Vagina (tissue), 2 donors: ENCODE measurements around the gene METTL16. TPM values are rescaled to one million over a fixed set of nuclear protein-coding genes. Genes with fewer than 3 reads are reported as not detected.

Source experiments
- DNase-seq, 2 donors: peaks; one replicate each; pipeline ENCODE4 v3.0.0-alpha.2; 2017; ENCODE audit errors: extremely low spot score in 2 of 2
- H3K27ac ChIP-seq: fragments of 200-600 bp; sonication (generic); one replicate; pipeline ENCODE4 v1.5.1; 2019
- H3K27me3 ChIP-seq: fragments of 200-600 bp; sonication (generic); one replicate; pipeline ENCODE4 v1.5.1; 2019
- H3K36me3 ChIP-seq, 2 donors: fragments of 200-600 bp; sonication (generic); one replicate each; pipeline ENCODE4 v1.5.1; 2017 to 2019
- H3K4me1 ChIP-seq: fragments of 200-600 bp; sonication (generic); one replicate; pipeline ENCODE4 v1.5.1; 2019
- H3K4me3 ChIP-seq, 2 donors: fragments of 200-600 bp; sonication (generic); 1 replicate in 1 of 2; 2 replicates in 1 of 2; pipeline ENCODE4 v1.5.1; 2016 to 2019
- H3K9me3 ChIP-seq: fragments of 200-600 bp; sonication (generic); one replicate; pipeline ENCODE4 v1.5.1; 2019
- POLR2A ChIP-seq, 2 donors: fragments of 450-650 bp; IDR thresholded peaks; one replicate each; pipeline ENCODE4 v1.6.1; 2017; ENCODE audit warnings: antibody characterized with exemption in 2 of 2, mild to moderate bottlenecking in 2 of 2, moderate library complexity in 2 of 2
- POLR2AphosphoS5 ChIP-seq, 2 donors: sonication (generic); formaldehyde crosslinking; IDR thresholded peaks; one replicate each; pipeline ENCODE4 v1.9.0; 2017; ENCODE audit warnings: antibody characterized with exemption in 2 of 2, mild to moderate bottlenecking in 2 of 2, low read depth in 1 of 2; ENCODE audit not compliant: insufficient read depth in 1 of 2
- intact Hi-C: fragments of 100-400 bp; cut with DNase I; formaldehyde crosslinking; loops from one replicate; pipeline ENCODE4 v1.15.1; 2023
- small RNA-seq: library from RNA; depleted of rRNA; stranded (forward); fragments of <200 nt; gene quantifications from one replicate; pipeline ENCODE3, GENCODE V24; 2016
- total RNA-seq: library from RNA; depleted of rRNA; stranded (reverse); fragments of >200 nt; gene quantifications from one replicate; pipeline ENCODE4 v1.2.3, GENCODE V29; 2016
- TF ChIP-seq, protein P1 (sequence below), 3 experiments: fragments of 450-650 bp in 2 of 3; fragments of 200-600 bp in 1 of 3; sonication (generic) in 1 of 3; IDR thresholded peaks; one replicate each; pipeline ENCODE4 v1.5.1; 2017 to 2019; ENCODE audit warnings: antibody characterized with exemption in 3 of 3, mild to moderate bottlenecking in 2 of 3, moderate library complexity in 2 of 3

METTL16 gene
- total RNA-seq, 1 donor from 2014 or later, result 30.4 TPM

DNA sequence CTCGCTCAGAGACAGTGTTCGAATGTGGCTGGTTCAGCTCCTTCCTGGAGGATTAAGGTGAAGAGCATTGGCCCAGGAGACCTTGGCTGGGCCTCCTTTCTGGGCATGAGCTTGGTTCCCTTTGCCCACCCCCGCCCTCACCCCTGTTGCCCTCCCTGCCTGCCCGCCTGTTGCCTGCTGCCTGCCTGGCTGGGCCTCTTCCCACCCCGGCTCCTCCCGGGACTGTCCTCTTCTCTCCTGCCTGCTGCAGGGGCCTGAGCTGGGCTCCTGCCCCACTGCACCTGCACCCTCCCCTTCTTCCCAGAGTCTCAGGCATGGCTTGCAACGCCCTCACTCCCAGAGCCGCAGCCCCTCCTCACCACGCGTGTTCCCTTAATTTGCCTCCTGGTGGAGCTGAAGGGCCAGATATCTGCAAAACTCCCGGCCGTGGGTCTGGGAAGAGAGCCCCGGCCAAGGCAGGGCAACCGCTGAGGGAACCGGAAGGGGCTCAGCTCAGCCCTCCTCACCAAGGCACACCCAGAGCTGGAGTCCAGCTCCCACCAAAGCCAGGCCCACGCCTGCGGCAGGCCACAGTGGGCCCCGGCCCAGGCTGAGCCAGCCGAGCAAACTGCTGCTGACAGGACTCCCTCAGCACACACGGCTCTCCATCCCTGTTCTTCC lies 142.0 kb downstream of the METTL16 start:
- peak overlapping the region; percentile 21 for H3K27ac ChIP-seq
- DNase-seq, result no peak
- H3K36me3 ChIP-seq, result peaks cover 0 to 11% of the 10 kb centered on the region in 2 donors
- no peaks in the 10 kb centered on the region for H3K9me3 ChIP-seq
- H3K4me3 ChIP-seq, result no peak overlapping the region
- TF ChIP-seq, protein P1, sequence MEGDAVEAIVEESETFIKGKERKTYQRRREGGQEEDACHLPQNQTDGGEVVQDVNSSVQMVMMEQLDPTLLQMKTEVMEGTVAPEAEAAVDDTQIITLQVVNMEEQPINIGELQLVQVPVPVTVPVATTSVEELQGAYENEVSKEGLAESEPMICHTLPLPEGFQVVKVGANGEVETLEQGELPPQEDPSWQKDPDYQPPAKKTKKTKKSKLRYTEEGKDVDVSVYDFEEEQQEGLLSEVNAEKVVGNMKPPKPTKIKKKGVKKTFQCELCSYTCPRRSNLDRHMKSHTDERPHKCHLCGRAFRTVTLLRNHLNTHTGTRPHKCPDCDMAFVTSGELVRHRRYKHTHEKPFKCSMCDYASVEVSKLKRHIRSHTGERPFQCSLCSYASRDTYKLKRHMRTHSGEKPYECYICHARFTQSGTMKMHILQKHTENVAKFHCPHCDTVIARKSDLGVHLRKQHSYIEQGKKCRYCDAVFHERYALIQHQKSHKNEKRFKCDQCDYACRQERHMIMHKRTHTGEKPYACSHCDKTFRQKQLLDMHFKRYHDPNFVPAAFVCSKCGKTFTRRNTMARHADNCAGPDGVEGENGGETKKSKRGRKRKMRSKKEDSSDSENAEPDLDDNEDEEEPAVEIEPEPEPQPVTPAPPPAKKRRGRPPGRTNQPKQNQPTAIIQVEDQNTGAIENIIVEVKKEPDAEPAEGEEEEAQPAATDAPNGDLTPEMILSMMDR (IDR thresholded peaks at IDR 0.05), result no peak
- no peak for TF ChIP-seq POLR2AphosphoS5 (IDR thresholded peaks at IDR 0.05; ENCODE audit: insufficient read depth in 1 of 2, low read depth in 1 of 2)
- H3K27me3 ChIP-seq, result no peaks in the 10 kb centered on the region
- intact Hi-C loops, result no loop called here
- H3K4me1 ChIP-seq, result no peaks in the 10 kb centered on the region

DNA sequence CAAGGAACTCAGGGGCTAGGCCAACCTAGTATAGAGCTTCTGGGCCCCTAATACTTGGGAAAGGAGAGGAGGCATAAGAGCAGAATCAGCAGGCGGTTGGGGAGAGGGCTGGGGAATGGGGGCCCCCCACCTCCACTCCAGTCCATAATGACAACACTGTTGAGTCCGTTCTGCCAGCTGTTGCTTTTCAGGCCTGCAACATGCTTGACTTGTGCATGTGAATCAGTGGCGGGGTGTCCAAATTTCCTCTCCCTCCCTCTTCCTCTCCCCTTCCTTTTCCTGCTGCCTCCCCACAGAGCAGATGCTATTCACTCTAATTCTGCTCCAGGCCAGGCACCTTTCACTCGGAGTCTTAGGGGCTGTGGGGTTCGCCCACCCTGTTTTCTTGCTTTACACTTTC lies 142.6 kb downstream of the METTL16 start:
- peaks cover 0 to 7% of the 10 kb centered on the region in 2 donors for H3K36me3 ChIP-seq
- no peak overlapping the region for H3K4me3 ChIP-seq
- DNase-seq, result no peak
- H3K9me3 ChIP-seq, result no peaks in the 10 kb centered on the region
- no peaks in the 10 kb centered on the region for H3K4me1 ChIP-seq
- H3K27ac ChIP-seq, result peak overlapping the region; percentile 53
- H3K27me3 ChIP-seq, result no peaks in the 10 kb centered on the region
- TF ChIP-seq POLR2A (IDR thresholded peaks at IDR 0.05) (no peak), POLR2AphosphoS5 (IDR thresholded peaks at IDR 0.05; ENCODE audit: insufficient read depth in 1 of 2, low read depth in 1 of 2) (no peak)
- TF ChIP-seq, protein P1 (IDR thresholded peaks at IDR 0.05), result no peak
- intact Hi-C loops, result no loop called here

DNA sequence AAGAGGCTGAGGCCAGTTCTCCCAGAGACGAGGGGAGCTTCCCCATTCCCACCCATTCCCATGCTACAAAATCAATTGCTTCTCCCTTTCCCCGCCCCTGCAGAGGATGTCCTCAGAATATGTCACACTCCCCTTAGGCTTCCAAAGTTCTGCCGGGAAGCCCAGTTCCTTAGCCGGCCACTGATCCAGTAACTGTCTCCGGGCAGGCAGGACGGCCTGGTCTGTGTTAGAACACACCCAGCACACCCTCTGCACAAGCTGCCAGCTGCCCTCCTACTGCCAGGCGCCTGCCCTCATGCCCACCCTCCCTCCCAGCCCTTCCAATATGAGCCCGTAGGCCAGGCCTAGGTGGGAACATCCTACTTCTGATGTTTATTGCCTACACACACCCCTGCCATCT lies 143.3 kb downstream of the METTL16 start:
- Histone ChIP-seq H3K36me3 (peaks cover 0 to 13% of the 10 kb centered on the region in 2 donors), H3K27me3 (no peaks in the 10 kb centered on the region), H3K4me1 (no peaks in the 10 kb centered on the region), H3K4me3 (no peak overlapping the region), H3K9me3 (no peaks in the 10 kb centered on the region), H3K27ac (peak overlapping the region; percentile 53)
- TF ChIP-seq, protein P1 (IDR thresholded peaks at IDR 0.05), result no peak
- TF ChIP-seq POLR2AphosphoS5 (IDR thresholded peaks at IDR 0.05; ENCODE audit: insufficient read depth in 1 of 2, low read depth in 1 of 2) (no peak), POLR2A (IDR thresholded peaks at IDR 0.05) (no peak)
- intact Hi-C loops, result no loop called here
- no peak for DNase-seq

DNA sequence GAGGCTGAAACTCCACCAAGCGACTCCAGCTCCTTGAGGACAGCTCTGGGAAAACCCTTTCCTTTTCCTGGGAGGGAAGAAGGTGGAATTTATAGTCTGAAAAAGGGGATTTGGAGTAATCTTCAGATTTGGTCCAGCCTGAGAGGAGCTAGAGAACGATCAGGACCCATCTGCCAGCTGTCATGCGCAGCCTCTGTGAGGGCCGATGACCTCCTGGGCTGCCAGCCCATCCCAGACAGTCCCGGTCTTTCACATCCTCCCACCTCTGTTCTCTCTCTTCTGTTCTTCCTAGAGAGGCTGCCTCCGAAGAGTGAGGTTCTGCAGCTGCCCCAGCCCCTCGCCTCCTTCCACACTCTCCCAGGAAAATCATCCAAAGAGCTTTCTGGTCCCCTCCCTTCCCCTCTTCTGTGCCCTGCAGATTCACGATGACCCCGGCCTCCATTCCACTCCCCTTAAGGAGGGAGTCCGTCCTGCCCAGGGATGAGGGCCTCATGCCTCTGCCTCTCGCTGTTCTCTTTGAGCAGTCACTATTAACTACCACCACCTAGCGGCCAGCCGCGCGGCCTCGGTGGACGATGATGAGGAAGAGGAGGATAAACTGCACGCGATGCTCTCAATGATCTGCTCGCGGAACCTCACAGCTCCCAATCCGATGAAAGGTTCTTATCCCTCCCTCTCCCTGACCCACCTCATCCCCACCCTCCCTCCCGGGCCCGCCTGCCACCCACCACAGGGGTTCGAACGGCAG lies 144.8 kb downstream of the METTL16 start:
- no peaks in the 10 kb centered on the region for H3K27me3 ChIP-seq
- no peaks in the 10 kb centered on the region for H3K9me3 ChIP-seq
- TF ChIP-seq, protein P1 (IDR thresholded peaks at IDR 0.05), result no peak
- peak in 1 of 2 donors; percentile 18 for TF ChIP-seq POLR2AphosphoS5 (IDR thresholded peaks at IDR 0.05; ENCODE audit: insufficient read depth in 1 of 2, low read depth in 1 of 2)
- H3K27ac ChIP-seq, result no peak overlapping the region
- DNase-seq, result no peak
- H3K36me3 ChIP-seq, result peaks cover 0 to 23% of the 10 kb centered on the region in 2 donors
- intact Hi-C loops, result no loop called here
- H3K4me3 ChIP-seq, result no peak overlapping the region
- no peaks in the 10 kb centered on the region for H3K4me1 ChIP-seq

Small RNA genes within 50 kb of the gene (small RNA-seq; reads per million reads assigned to genes)
- gene AC006435.3 (not detected), gene AC006435.4 (not detected), gene AC006435.5 (not detected)

Other genes starting within 250 kb of the METTL16 start
- gene SMG6, start 208.1 kb downstream of the METTL16 start, total RNA-seq, result 46.2 TPM
- gene SRR, start 207.9 kb downstream of the METTL16 start, total RNA-seq, result 13.5 TPM
- gene TSR1, start 175.4 kb downstream of the METTL16 start, total RNA-seq, result 17.7 TPM
- 60.2 TPM for gene SGSM2, start 174.4 kb downstream of the METTL16 start, total RNA-seq
- gene MNT, start 110.8 kb downstream of the METTL16 start, total RNA-seq, result 28.5 TPM
- 102 TPM for gene PAFAH1B1, start 81.8 kb upstream of the METTL16 start, total RNA-seq
- 52.3 TPM for gene CLUH, start 199.9 kb upstream of the METTL16 start, total RNA-seq
- gene CCDC92B, start 237.8 kb upstream of the METTL16 start, total RNA-seq, result 0.25 TPM